ENCODE measurements around the gene TDRD3.

GRCh38 chr13:60620611-60621395, 223.8 kb downstream of the TDRD3 start:
- TF ChIP-seq EZH2 (IDR thresholded peaks at IDR 0.05) = no peak
- no peak; the same call in 1 of the 2 replicates for TF ChIP-seq POLR2AphosphoS5 (IDR thresholded peaks at IDR 0.05; ENCODE audit: borderline replicate concordance, low read depth, low read length)
- TF ChIP-seq FOXP2 (optimal IDR thresholded peaks at IDR 0.05; ENCODE audit: control extremely low read depth, extremely low read length, insufficient read depth) = no peak
